Esophagus muscularis mucosa (tissue), 4 donors: ENCODE measurements around the gene CASKIN2. TPM values are rescaled to one million over a fixed set of nuclear protein-coding genes. Genes with fewer than 3 reads are reported as not detected.

Experiments
- DNase-seq: peaks from one replicate; pipeline ENCODE4 v3.0.0-alpha.2; 2017; ENCODE audit errors: extremely low spot score
- H3K27ac ChIP-seq, 4 donors: fragments of 200-600 bp; sonication (generic); replicated peaks in 1 of 4; 1 replicate in 3 of 4; 2 replicates in 1 of 4; pipeline ENCODE4 v1.5.1; 2016 to 2019; ENCODE audit warnings: mild to moderate bottlenecking in 1 of 4
- H3K27me3 ChIP-seq, 4 donors: fragments of 200-600 bp; sonication (generic); one replicate each; pipeline versions ENCODE4 v1.5.1 to v1.6.0; 2016 to 2019
- H3K36me3 ChIP-seq, 4 donors: fragments of 200-600 bp; sonication (generic); one replicate each; pipeline ENCODE4 v1.5.1; 2016 to 2019
- H3K4me1 ChIP-seq, 4 donors: fragments of 200-600 bp; sonication (generic); one replicate each; pipeline ENCODE4 v1.5.1; 2016 to 2019
- H3K4me3 ChIP-seq, 4 donors: fragments of 200-600 bp; sonication (generic); 1 replicate in 2 of 4; 2 replicates in 2 of 4; pipeline ENCODE4 v1.5.1; 2016 to 2019; ENCODE audit warnings: mild to moderate bottlenecking in 4 of 4, moderate library complexity in 1 of 4
- H3K9me3 ChIP-seq, 4 donors: fragments of 200-600 bp; sonication (generic); 1 replicate in 3 of 4; 2 replicates in 1 of 4; pipeline ENCODE4 v1.5.1; 2016 to 2019
- CTCF ChIP-seq, 3 experiments: fragments of 200-600 bp in 2 of 3; fragments of 450-650 bp in 1 of 3; sonication (generic) in 2 of 3; IDR thresholded peaks; one replicate each; pipeline ENCODE4 v1.5.1; 2017 to 2019; ENCODE audit warnings: antibody characterized with exemption in 3 of 3, mild to moderate bottlenecking in 2 of 3, moderate library complexity in 1 of 3
- EP300 ChIP-seq: sonication (generic); formaldehyde crosslinking; IDR thresholded peaks from one replicate; pipeline ENCODE4 v1.6.1; 2017; ENCODE audit warnings: antibody characterized with exemption
- POLR2A ChIP-seq: fragments of 450-650 bp; IDR thresholded peaks from one replicate; pipeline ENCODE4 v1.6.1; 2017; ENCODE audit warnings: antibody characterized with exemption, moderate library complexity, mild to moderate bottlenecking, low read depth
- POLR2AphosphoS5 ChIP-seq, 2 donors: sonication (generic); formaldehyde crosslinking; IDR thresholded peaks; one replicate each; pipeline ENCODE4 v1.6.1; 2017; ENCODE audit warnings: antibody characterized with exemption in 2 of 2
- WGBS: methylation state at CpG from one replicate; pipeline ENCODE4 v1.1.5; 2018; 5-methylcytosine and 5-hydroxymethylcytosine counted together
- intact Hi-C: fragments of 100-400 bp; cut with DNase I; formaldehyde crosslinking; loops from one replicate; pipeline ENCODE4 v1.15.1; 2023
- total RNA-seq, 4 donors: library from RNA; depleted of rRNA; stranded (reverse); fragments of >200 nt; gene quantifications; one replicate each; pipeline versions ENCODE4 v1.1.0 to v1.2.1, GENCODE V29; 2016

CASKIN2 gene
- total RNA-seq, 4 donors from 2014 or later, result 16.2 to 43.5 (median 35.5) TPM

GRCh38 chr17:75492555-75493168 lies 22.7 kb downstream of the CASKIN2 start:
- peaks cover 25 to 34% (median 32%) of the 10 kb centered on the region in 4 donors for H3K4me1 ChIP-seq
- 88% methylated on average over 15 of the region's 23 CpGs for WGBS
- H3K4me3 ChIP-seq, result no peak overlapping the region
- TF ChIP-seq POLR2A, result no peak
- TF ChIP-seq POLR2AphosphoS5 (IDR thresholded peaks at IDR 0.05), result no peak
- no peak for TF ChIP-seq CTCF (IDR thresholded peaks at IDR 0.05)
- TF ChIP-seq EP300, result no peak
- no peaks in the 10 kb centered on the region for H3K9me3 ChIP-seq
- DNase-seq, result no peak
- no peak overlapping the region for H3K27ac ChIP-seq
- no peaks in the 10 kb centered on the region for H3K27me3 ChIP-seq
- intact Hi-C loops, result no loop called here
- peaks cover 33 to 84% (median 75%) of the 10 kb centered on the region in 4 donors for H3K36me3 ChIP-seq

- Histone ChIP-seq H3K9me3 (no peaks in the 10 kb centered on the region), H3K36me3 (peaks cover 32 to 75% (median 67%) of the 10 kb centered on the region in 4 donors), H3K27me3 (no peaks in the 10 kb centered on the region), H3K27ac (no peak overlapping the region), H3K4me1 (peaks cover 35 to 43% (median 41%) of the 10 kb centered on the region in 4 donors), H3K4me3 (no peak overlapping the region)
- intact Hi-C loops, result no loop called here
- DNase-seq, result no peak
- TF ChIP-seq POLR2A (no peak), CTCF (IDR thresholded peaks at IDR 0.05) (no peak), EP300 (no peak), POLR2AphosphoS5 (IDR thresholded peaks at IDR 0.05) (no peak)
- WGBS, result 89% methylated on average over 5 of the region's 15 CpGs
Measured at GRCh38 chr17:75491680-75492079, 23.7 kb downstream of the CASKIN2 start.

- Histone ChIP-seq H3K27ac (peak overlapping the region; percentile 39 to 70 (median 64)), H3K9me3 (no peaks in the 10 kb centered on the region), H3K4me3 (no peak overlapping the region), H3K4me1 (peaks cover 41 to 49% (median 47%) of the 10 kb centered on the region in 4 donors), H3K36me3 (peaks cover 26 to 75% (median 63%) of the 10 kb centered on the region in 4 donors), H3K27me3 (no peaks in the 10 kb centered on the region)
- TF ChIP-seq POLR2A, result no peak
- TF ChIP-seq EP300, result no peak
- no peak for TF ChIP-seq POLR2AphosphoS5 (IDR thresholded peaks at IDR 0.05)
- no peak for DNase-seq
- WGBS, result 77% methylated on average over 7 of the region's 19 CpGs
- intact Hi-C loops, result no loop called here
Measured at GRCh38 chr17:75490953-75491649, 24.2 kb downstream of the CASKIN2 start.

GRCh38 chr17:75490173-75490743 lies 25.1 kb downstream of the CASKIN2 start:
- Histone ChIP-seq H3K4me1 (peaks cover 45 to 58% (median 55%) of the 10 kb centered on the region in 4 donors), H3K27me3 (no peaks in the 10 kb centered on the region), H3K36me3 (peaks cover 22 to 73% (median 55%) of the 10 kb centered on the region in 4 donors), H3K4me3 (no peak overlapping the region), H3K9me3 (no peaks in the 10 kb centered on the region), H3K27ac (peak overlapping the region; percentile 39 to 70 (median 64))
- no peak for DNase-seq
- TF ChIP-seq POLR2AphosphoS5 (IDR thresholded peaks at IDR 0.05) (peak in 1 of 2 donors; percentile 3), EP300 (no peak)
- intact Hi-C loops, result no loop called here
- 75% methylated on average over 5 of the region's 14 CpGs for WGBS

GRCh38 chr17:75489511-75489955 lies 25.8 kb downstream of the CASKIN2 start:
- Histone ChIP-seq H3K4me3 (no peak overlapping the region), H3K36me3 (peaks cover 22 to 67% (median 47%) of the 10 kb centered on the region in 4 donors), H3K4me1 (peaks cover 45 to 62% (median 61%) of the 10 kb centered on the region in 4 donors), H3K27ac (peak overlapping the region in 1 of 4 donors; percentile 70), H3K27me3 (no peaks in the 10 kb centered on the region), H3K9me3 (no peaks in the 10 kb centered on the region)
- intact Hi-C loops, result no loop called here
- TF ChIP-seq POLR2AphosphoS5 (IDR thresholded peaks at IDR 0.05) (no peak), POLR2A (no peak), EP300 (no peak), CTCF (IDR thresholded peaks at IDR 0.05) (no peak)
- DNase-seq, result no peak
- 81% methylated on average over 6 of the region's 14 CpGs for WGBS
